Measurements from ENCODE around the gene ENAH. TPM values are rescaled to one million over a fixed set of nuclear protein-coding genes. Genes with fewer than 3 reads are reported as not detected.

ENAH gene
- total RNA-seq, 1 donor from 2014 or later: 749 TPM

GRCh38 chr1:225451840-225452515 lies 200.9 kb downstream of the ENAH start:
- H3K27ac Mint-ChIP-seq (ENCODE audit: unreplicated experiment): no peak overlapping the region
- no peak for DNase-seq (ENCODE audit: low read depth)

GRCh38 chr1:225451340-225451739 lies 201.6 kb downstream of the ENAH start:
- Histone ChIP-seq H3K4me2 (ENCODE audit: low read length) (no peak overlapping the region), H3K9me3 (ENCODE audit: insufficient read depth, low read depth, low read length) (no peaks in the 10 kb centered on the region), H3K9ac (ENCODE audit: low read length) (no peak overlapping the region), H3K4me1 (ENCODE audit: insufficient read depth, low read length) (peaks cover 25% of the 10 kb centered on the region), H3K4me3 (ENCODE audit: insufficient read depth, low read depth, low read length) (no peak overlapping the region), H2AFZ (ENCODE audit: low read depth, low read length) (no peak overlapping the region), H4K20me1 (ENCODE audit: insufficient read depth, low read length) (no peaks in the 10 kb centered on the region), H3K36me3 (ENCODE audit: insufficient read depth, low read length) (no peaks in the 10 kb centered on the region), H3K79me2 (ENCODE audit: insufficient read depth, low read length) (no peaks in the 10 kb centered on the region), H3K27ac (ENCODE audit: low read depth, low read length) (no peak overlapping the region), H3K27me3 (ENCODE audit: insufficient read depth, low read length) (peaks cover 17% of the 10 kb centered on the region)
- Mint-ChIP-seq H3K36me3 (ENCODE audit: low read depth, unreplicated experiment) (no peaks in the 10 kb centered on the region), H3K27me3 (ENCODE audit: low read depth, unreplicated experiment) (peaks cover 11% of the 10 kb centered on the region), H3K4me1 (ENCODE audit: low read depth, unreplicated experiment) (peaks cover 15% of the 10 kb centered on the region), H3K9me3 (ENCODE audit: unreplicated experiment) (no peaks in the 10 kb centered on the region), H3K27ac (ENCODE audit: unreplicated experiment) (no peak overlapping the region), H3K4me3 (ENCODE audit: unreplicated experiment) (no peak overlapping the region)
- FAIRE-seq: no peak
- DNase-seq (ENCODE audit: low read depth): no peak
- TF ChIP-seq EZH2 (IDR thresholded peaks at IDR 0.05; ENCODE audit: insufficient read depth, low read length) (no peak), CTCF (IDR thresholded peaks at IDR 0.05; ENCODE audit: insufficient read depth, low read depth, low read length) (no peak)

More at GRCh38 chr1:225451840-225452515, 200.9 kb downstream of the ENAH start:
- Histone ChIP-seq H3K79me2 (ENCODE audit: insufficient read depth, low read length) (no peaks in the 10 kb centered on the region), H2AFZ (ENCODE audit: low read depth, low read length) (no peak overlapping the region), H3K36me3 (ENCODE audit: insufficient read depth, low read length) (no peaks in the 10 kb centered on the region), H3K27me3 (ENCODE audit: insufficient read depth, low read length) (peaks cover 14% of the 10 kb centered on the region), H3K9ac (ENCODE audit: low read length) (no peak overlapping the region), H4K20me1 (ENCODE audit: insufficient read depth, low read length) (no peaks in the 10 kb centered on the region), H3K9me3 (ENCODE audit: insufficient read depth, low read depth, low read length) (no peaks in the 10 kb centered on the region), H3K27ac (ENCODE audit: low read depth, low read length) (no peak overlapping the region), H3K4me3 (ENCODE audit: insufficient read depth, low read depth, low read length) (no peak overlapping the region), H3K4me2 (ENCODE audit: low read length) (no peak overlapping the region), H3K4me1 (ENCODE audit: insufficient read depth, low read length) (peaks cover 25% of the 10 kb centered on the region)
- Mint-ChIP-seq H3K36me3 (ENCODE audit: low read depth, unreplicated experiment) (no peaks in the 10 kb centered on the region), H3K9me3 (ENCODE audit: unreplicated experiment) (no peaks in the 10 kb centered on the region), H3K27me3 (ENCODE audit: low read depth, unreplicated experiment) (peaks cover 10% of the 10 kb centered on the region), H3K4me3 (ENCODE audit: unreplicated experiment) (no peak overlapping the region), H3K4me1 (ENCODE audit: low read depth, unreplicated experiment) (peaks cover 15% of the 10 kb centered on the region)
- TF ChIP-seq EZH2 (IDR thresholded peaks at IDR 0.05; ENCODE audit: insufficient read depth, low read length): no peak
- TF ChIP-seq CTCF (IDR thresholded peaks at IDR 0.05; ENCODE audit: insufficient read depth, low read depth, low read length): no peak
- FAIRE-seq: no peak

GRCh38 chr1:225450491-225451191 lies 202.3 kb downstream of the ENAH start:
- Histone ChIP-seq H3K4me2 (ENCODE audit: low read length) (no peak overlapping the region), H3K4me1 (ENCODE audit: insufficient read depth, low read length) (peaks cover 31% of the 10 kb centered on the region), H2AFZ (ENCODE audit: low read depth, low read length) (no peak overlapping the region), H3K27ac (ENCODE audit: low read depth, low read length) (no peak overlapping the region), H3K9ac (ENCODE audit: low read length) (no peak overlapping the region), H3K4me3 (ENCODE audit: insufficient read depth, low read depth, low read length) (no peak overlapping the region), H3K36me3 (ENCODE audit: insufficient read depth, low read length) (no peaks in the 10 kb centered on the region), H3K9me3 (ENCODE audit: insufficient read depth, low read depth, low read length) (no peaks in the 10 kb centered on the region), H4K20me1 (ENCODE audit: insufficient read depth, low read length) (no peaks in the 10 kb centered on the region), H3K27me3 (ENCODE audit: insufficient read depth, low read length) (peaks cover 20% of the 10 kb centered on the region), H3K79me2 (ENCODE audit: insufficient read depth, low read length) (no peaks in the 10 kb centered on the region)
- peaks cover 15% of the 10 kb centered on the region for H3K27me3 Mint-ChIP-seq (ENCODE audit: low read depth, unreplicated experiment)
- no peak for FAIRE-seq
- no peak overlapping the region for H3K4me3 Mint-ChIP-seq (ENCODE audit: unreplicated experiment)
- DNase-seq (ENCODE audit: low read depth): no peak
- H3K27ac Mint-ChIP-seq (ENCODE audit: unreplicated experiment): no peak overlapping the region
- no peak for TF ChIP-seq CTCF (IDR thresholded peaks at IDR 0.05; ENCODE audit: insufficient read depth, low read depth, low read length)
- no peak for TF ChIP-seq EZH2 (IDR thresholded peaks at IDR 0.05; ENCODE audit: insufficient read depth, low read length)
- no peaks in the 10 kb centered on the region for H3K36me3 Mint-ChIP-seq (ENCODE audit: low read depth, unreplicated experiment)
- H3K9me3 Mint-ChIP-seq (ENCODE audit: unreplicated experiment): no peaks in the 10 kb centered on the region
- peaks cover 15% of the 10 kb centered on the region for H3K4me1 Mint-ChIP-seq (ENCODE audit: low read depth, unreplicated experiment)
